ENCODE data around the gene DNAI1.

- TF ChIP-seq MTA1 (CRISPR knock-in tag; IDR thresholded peaks at IDR 0.05; ENCODE audit: borderline replicate concordance): no peak
- TF ChIP-seq KAT2B (IDR thresholded peaks at IDR 0.05; ENCODE audit: borderline replicate concordance, low read depth, low read length): no peak
These were observed 28.0 kb downstream of the DNAI1 start for GRCh38 chr9:34486572-34486971.

All from HepG2 (cell line).